ENCODE data around the gene STX8.

STX8 gene

DNA sequence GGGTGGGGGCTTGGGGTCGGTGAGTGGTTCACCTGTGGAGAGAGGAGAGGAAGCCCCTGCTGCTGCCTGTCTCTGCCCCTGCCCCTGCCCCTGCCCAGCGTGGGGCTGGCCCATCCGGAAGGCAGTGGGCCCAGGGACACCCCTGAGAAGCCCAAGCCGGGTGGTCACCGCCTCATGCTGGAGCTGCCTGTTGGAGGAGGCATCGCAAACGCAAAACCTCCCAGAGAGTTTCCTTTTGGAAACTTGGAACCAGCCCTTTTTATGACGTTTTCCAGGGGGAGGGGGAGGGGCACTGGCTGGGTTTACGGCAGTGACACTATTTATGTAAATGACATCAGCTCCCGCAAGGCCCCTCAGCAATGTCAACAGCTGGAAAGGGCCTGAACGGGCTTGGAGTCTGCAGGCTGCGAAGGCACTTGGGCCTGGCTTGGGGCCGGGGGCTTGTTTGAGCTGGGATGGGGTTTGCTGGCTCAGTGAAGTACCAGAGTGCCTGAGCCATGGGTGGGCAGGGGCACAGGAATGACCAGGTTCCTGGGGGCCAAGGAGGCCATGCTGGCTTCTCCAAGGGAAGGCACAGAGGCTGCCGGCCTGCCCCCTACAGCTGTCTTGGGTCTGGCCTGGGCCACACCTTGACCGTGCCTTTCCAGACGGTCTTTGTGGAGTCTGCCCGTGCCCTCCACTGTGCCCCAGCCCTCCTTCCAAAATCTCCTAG is 334.8 kb downstream of the STX8 start (continued):
- TF ChIP-seq ZNF341 (tag by site-specific recombination; IDR thresholded peaks at IDR 0.05; ENCODE audit: low read depth), result no peak
- TF ChIP-seq, protein P1, sequence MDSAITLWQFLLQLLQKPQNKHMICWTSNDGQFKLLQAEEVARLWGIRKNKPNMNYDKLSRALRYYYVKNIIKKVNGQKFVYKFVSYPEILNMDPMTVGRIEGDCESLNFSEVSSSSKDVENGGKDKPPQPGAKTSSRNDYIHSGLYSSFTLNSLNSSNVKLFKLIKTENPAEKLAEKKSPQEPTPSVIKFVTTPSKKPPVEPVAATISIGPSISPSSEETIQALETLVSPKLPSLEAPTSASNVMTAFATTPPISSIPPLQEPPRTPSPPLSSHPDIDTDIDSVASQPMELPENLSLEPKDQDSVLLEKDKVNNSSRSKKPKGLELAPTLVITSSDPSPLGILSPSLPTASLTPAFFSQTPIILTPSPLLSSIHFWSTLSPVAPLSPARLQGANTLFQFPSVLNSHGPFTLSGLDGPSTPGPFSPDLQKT (IDR thresholded peaks at IDR 0.05; ENCODE audit: borderline replicate concordance, low read depth, low read length), result no peak
- TF ChIP-seq ZNF654 (tag by site-specific recombination; IDR thresholded peaks at IDR 0.05; ENCODE audit: low read depth), result no peak
- no peak for TF ChIP-seq ZNF555 (tag by site-specific recombination; conservative IDR thresholded peaks at IDR 0.05)
- no peak for TF ChIP-seq ZNF76 (tag by site-specific recombination; IDR thresholded peaks at IDR 0.05; ENCODE audit: borderline replicate concordance, low read depth)
- no peak for TF ChIP-seq ZNF777 (tag by site-specific recombination; IDR thresholded peaks at IDR 0.05; ENCODE audit: borderline replicate concordance)
- TF ChIP-seq ZNF837 (tag by site-specific recombination; IDR thresholded peaks at IDR 0.05), result 0 out of 2 replicates have a peak, but pooled peaks have one; percentile 43
- no peak for TF ChIP-seq HOXD13 (CRISPR knock-in tag; IDR thresholded peaks at IDR 0.05; ENCODE audit: borderline replicate concordance)
- TF ChIP-seq, protein P2, sequence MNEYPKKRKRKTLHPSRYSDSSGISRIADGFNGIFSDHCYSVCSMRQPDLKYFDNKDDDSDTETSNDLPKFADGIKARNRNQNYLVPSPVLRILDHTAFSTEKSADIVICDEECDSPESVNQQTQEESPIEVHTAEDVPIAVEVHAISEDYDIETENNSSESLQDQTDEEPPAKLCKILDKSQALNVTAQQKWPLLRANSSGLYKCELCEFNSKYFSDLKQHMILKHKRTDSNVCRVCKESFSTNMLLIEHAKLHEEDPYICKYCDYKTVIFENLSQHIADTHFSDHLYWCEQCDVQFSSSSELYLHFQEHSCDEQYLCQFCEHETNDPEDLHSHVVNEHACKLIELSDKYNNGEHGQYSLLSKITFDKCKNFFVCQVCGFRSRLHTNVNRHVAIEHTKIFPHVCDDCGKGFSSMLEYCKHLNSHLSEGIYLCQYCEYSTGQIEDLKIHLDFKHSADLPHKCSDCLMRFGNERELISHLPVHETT (tag by site-specific recombination; IDR thresholded peaks at IDR 0.05), result no peak
- TF ChIP-seq ZNF561 (tag by site-specific recombination; IDR thresholded peaks at IDR 0.05; ENCODE audit: borderline replicate concordance), result no peak; the same call in none of the 2 replicates
- TF ChIP-seq ZNF785 (tag by site-specific recombination; IDR thresholded peaks at IDR 0.05), result no peak
- TF ChIP-seq ZNF16 (tag by site-specific recombination; IDR thresholded peaks at IDR 0.05; ENCODE audit: low read depth), result no peak
- TF ChIP-seq, protein P3, sequence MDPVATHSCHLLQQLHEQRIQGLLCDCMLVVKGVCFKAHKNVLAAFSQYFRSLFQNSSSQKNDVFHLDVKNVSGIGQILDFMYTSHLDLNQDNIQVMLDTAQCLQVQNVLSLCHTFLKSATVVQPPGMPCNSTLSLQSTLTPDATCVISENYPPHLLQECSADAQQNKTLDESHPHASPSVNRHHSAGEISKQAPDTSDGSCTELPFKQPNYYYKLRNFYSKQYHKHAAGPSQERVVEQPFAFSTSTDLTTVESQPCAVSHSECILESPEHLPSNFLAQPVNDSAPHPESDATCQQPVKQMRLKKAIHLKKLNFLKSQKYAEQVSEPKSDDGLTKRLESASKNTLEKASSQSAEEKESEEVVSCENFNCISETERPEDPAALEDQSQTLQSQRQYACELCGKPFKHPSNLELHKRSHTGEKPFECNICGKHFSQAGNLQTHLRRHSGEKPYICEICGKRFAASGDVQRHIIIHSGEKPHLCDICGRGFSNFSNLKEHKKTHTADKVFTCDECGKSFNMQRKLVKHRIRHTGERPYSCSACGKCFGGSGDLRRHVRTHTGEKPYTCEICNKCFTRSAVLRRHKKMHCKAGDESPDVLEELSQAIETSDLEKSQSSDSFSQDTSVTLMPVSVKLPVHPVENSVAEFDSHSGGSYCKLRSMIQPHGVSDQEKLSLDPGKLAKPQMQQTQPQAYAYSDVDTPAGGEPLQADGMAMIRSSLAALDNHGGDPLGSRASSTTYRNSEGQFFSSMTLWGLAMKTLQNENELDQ (tag by site-specific recombination; IDR thresholded peaks at IDR 0.05; ENCODE audit: low read depth), result no peak
- TF ChIP-seq, protein P4, sequence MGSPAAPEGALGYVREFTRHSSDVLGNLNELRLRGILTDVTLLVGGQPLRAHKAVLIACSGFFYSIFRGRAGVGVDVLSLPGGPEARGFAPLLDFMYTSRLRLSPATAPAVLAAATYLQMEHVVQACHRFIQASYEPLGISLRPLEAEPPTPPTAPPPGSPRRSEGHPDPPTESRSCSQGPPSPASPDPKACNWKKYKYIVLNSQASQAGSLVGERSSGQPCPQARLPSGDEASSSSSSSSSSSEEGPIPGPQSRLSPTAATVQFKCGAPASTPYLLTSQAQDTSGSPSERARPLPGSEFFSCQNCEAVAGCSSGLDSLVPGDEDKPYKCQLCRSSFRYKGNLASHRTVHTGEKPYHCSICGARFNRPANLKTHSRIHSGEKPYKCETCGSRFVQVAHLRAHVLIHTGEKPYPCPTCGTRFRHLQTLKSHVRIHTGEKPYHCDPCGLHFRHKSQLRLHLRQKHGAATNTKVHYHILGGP (tag by site-specific recombination; IDR thresholded peaks at IDR 0.05), result no peak
- TF ChIP-seq ZBTB1 (tag by site-specific recombination; IDR thresholded peaks at IDR 0.05), result no peak
- no peak for TF ChIP-seq ZNF112 (tag by site-specific recombination; IDR thresholded peaks at IDR 0.05)
- TF ChIP-seq, protein P5, sequence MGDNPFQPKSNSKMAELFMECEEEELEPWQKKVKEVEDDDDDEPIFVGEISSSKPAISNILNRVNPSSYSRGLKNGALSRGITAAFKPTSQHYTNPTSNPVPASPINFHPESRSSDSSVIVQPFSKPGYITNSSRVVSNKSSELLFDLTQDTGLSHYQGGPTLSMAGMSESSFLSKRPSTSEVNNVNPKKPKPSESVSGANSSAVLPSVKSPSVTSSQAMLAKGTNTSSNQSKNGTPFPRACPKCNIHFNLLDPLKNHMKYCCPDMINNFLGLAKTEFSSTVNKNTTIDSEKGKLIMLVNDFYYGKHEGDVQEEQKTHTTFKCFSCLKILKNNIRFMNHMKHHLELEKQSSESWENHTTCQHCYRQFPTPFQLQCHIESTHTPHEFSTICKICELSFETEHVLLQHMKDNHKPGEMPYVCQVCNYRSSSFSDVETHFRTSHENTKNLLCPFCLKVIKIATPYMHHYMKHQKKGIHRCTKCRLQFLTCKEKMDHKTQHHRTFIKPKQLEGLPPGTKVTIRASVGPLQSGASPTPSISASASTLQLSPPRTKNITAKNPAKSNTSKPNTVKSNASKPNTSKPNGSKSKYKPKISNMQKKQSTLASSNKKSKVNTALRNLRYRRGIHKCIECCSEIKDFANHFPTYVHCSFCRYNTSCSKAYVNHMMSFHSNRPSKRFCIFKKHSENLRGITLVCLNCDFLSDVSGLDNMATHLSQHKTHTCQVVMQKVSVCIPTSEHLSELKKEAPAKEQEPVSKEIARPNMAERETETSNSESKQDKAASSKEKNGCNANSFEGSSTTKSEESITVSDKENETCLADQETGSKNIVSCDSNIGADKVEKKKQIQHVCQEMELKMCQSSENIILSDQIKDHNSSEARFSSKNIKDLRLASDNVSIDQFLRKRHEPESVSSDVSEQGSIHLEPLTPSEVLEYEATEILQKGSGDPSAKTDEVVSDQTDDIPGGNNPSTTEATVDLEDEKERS (tag by site-specific recombination; IDR thresholded peaks at IDR 0.05), result no peak
- no peak for TF ChIP-seq ZNF157 (tag by site-specific recombination; IDR thresholded peaks at IDR 0.05)
- no peak for TF ChIP-seq ZNF792 (tag by site-specific recombination; IDR thresholded peaks at IDR 0.05)

All from HEK293 (cell line).